GM21515 (cell line): ENCODE results near the gene TECPR1.

Experiments
- ATAC-seq: cut with Tn5 transposase; IDR thresholded peaks from one replicate; pipeline ENCODE4 v1.9.1; 2021; ENCODE audit not compliant: unreplicated experiment

TECPR1 gene, protein sequence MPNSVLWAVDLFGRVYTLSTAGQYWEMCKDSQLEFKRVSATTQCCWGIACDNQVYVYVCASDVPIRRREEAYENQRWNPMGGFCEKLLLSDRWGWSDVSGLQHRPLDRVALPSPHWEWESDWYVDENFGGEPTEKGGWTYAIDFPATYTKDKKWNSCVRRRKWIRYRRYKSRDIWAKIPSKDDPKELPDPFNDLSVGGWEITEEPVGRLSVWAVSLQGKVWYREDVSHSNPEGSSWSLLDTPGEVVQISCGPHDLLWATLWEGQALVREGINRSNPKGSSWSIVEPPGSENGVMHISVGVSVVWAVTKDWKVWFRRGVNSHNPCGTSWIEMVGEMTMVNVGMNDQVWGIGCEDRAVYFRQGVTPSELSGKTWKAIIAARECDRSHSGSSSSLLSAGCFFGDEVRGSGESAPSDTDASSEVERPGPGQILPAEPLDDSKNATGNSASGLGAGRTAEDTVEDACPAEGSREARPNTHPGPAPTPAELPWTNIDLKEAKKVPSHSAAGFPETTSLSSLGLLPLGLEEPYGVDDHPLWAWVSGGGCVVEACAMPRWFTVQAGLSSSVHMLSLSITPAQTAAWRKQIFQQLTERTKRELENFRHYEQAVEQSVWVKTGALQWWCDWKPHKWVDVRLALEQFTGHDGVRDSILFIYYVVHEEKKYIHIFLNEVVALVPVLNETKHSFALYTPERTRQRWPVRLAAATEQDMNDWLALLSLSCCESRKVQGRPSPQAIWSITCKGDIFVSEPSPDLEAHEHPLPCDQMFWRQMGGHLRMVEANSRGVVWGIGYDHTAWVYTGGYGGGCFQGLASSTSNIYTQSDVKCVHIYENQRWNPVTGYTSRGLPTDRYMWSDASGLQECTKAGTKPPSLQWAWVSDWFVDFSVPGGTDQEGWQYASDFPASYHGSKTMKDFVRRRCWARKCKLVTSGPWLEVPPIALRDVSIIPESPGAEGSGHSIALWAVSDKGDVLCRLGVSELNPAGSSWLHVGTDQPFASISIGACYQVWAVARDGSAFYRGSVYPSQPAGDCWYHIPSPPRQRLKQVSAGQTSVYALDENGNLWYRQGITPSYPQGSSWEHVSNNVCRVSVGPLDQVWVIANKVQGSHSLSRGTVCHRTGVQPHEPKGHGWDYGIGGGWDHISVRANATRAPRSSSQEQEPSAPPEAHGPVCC

DNA sequence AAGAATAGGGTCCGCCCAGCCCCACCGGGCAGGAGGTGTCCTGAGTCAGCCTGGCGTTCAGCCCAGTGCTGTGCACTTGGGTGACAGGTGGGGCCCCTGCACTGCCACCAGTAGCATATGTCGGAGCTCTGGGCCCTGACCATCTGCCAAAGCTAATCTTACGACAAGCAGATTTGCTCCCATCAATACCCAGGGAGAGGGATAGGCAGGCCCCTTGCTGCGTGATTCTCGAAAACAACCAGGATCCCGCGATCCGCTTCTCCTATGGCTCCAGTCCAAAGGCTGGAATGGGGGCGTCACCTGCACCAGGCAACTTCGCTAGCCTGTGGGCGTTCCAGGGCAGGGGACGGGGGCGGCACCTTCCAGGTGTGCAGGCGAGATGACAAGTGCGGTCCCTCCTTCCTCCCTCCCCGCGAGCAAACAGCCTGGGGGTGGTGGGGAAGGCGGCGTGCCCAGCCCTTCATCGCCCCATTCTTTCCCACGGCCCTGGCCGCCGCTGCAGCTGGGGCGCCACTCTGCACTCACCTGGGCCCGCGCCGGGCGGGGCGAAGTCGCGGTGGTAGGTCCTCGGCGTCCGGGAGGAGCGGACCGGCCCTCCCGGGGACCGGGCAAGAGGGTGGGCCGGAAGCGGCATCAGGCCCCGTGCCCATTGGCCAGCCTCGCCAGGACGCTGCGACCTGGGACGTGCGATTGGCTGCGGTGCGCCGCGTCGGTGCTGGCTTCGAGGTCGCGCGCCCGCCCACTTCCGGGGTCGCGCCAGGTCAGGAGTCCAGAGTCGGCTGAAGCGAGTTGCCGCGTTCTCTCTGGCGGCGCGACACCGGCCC, at the start of gene TECPR1:
TSS of gene TECPR1 (minus strand) at position 632 of the 824 bp plus-strand sequence. CDS start 6,086 bp downstream, outside the sequence.
- ATAC-seq: peak; percentile 95

DNA sequence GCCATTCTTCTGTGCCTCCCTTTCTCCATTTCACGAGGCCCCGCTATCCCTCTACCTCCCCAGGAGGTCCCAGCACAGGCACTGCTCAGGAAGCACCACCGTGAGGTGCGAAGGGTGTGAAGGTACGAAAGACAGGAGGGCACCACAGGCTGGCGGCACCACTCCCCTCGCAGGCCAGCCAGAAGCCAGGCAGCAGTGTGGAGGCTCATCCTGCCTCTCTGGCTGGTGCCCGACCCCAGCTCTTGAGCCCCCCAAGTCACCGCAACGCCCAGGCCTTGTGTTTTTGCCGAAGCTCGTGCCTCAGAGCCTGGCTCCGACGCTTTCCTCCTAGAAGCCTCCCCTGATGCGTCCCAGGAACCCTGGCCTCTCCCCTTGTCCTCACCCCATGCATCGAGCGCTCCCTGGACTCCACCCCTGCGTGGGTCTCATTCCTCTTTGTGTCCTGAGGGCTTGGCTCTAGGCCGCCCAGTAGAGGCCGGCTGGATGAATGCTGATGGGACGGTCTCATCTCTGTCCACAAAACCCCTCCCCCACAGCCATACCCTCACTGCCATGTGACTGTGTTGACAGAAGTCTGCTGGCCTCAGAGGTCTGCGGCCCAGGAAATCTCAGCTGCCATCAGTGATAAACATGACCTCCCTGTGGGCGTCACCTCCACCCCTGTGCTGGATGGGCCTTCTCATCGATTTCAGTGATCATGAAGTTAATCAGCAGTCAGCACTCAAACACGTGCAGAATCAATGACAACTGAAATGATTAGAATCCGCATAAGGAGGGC, 48.8 kb upstream of the TECPR1 start:
- no peak for ATAC-seq

DNA sequence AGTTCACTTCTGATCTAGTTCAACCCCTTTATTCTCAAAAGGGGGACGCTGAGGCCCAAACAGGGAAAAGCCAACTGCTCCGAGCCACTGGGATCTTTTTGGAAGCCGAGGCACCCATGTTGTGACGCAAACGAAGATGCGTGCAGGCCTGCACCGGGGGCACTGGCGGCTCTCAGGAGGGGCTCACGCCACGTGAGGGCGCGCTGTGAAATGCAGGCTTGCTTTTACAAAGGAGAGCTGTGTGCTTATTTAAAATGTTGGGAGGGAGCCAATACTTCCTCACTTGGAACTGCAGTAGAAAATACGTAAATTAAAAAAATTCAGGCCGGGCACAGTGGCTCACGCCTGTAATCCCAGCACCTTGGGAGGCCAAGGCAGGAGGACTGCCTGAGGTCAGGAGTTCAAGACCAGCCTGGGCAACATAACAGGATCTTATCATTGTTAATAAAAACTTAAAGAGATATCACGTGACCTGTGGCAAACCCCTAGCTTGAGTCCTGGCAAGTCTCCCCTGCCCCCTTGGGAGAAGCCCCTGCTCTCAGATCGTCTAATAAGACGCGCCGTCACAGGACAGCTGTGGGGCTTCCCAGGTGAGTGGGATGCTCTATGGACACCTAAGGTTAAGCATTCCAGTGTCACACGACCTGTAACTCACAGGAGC, 45.7 kb upstream of the TECPR1 start:
- no peak for ATAC-seq

DNA sequence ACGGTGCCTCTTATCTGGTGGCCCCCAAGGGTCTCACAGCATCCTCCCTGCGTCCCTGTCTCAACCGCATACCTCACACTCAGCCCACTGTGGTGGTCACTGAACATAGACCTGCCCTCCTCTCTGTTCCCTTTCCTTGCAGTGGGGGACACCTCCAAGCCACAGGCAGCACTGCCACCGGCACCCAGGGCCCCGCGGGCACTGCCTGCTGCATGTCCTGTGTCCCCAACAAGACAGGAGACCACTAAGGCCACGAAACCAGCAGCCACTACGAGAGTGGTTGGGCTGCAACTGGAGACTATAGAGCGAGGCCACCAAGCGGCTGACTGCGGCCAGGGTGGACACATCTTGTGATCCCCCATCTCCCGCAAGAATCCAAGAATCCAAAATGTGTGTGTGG, 44.8 kb upstream of the TECPR1 start:
- ATAC-seq: no peak

DNA sequence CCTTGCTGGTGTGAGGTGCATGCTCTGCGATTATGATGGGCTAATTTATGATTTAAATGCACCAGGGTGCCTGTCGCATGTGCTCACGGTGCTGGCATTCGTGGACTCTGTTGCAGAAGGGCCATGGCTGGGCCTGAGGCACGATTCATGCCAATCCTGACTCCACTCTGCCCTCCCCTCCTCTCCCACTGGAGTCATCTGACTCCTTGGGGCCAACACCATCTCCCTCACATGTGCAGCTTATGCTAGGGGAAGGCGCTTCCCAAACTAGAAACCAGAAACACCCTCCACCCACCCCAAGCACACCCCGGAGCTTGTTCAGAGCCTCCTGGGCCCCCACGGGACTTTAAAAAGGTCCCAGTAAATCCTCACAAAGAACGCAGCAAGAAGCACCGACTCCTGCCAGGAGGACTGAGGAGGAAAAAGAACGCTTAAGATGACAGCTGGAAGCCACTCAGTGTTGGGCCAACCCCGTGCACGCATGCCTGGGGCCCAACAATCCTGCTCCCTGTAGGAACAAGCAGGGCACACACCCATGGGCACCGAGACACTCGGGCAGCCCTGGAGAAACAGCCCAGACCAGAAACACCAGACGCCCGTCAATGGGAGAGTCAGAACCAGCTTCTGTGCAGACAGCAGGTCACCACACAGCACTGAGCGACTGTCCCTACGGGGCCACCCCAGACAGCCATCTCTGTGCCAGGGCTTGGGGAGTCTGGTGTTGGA, 43.6 kb upstream of the TECPR1 start:
- no peak for ATAC-seq

DNA sequence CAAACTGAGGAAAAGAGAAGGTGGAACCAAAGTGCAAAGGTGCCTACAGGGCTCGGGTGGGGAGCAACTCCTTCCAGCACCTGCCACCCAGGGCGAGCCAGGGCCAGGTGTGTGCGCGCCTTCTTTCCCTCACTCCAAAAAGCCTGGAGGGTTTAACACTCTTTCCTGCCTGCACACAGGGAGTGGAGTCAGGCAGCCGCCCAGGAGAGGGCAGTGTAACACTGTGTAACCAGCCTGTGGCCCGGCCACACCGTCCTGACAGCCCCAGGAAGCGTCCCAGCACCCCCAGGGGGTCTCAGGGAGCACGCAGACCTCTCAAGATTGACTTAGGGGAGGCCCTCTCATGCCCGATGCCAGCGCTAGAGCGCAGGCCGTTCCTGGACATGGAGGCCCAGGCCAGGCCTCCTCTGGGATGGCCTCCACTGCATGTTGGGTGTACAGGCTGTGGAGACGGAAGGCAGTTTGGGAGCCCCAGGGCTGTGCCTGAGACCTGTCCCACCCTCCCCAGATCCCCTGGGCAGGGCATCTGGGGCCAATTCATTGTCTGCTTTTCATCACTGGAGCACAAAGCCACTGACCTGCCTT, 42.9 kb upstream of the TECPR1 start:
- peak; percentile 72 for ATAC-seq

DNA sequence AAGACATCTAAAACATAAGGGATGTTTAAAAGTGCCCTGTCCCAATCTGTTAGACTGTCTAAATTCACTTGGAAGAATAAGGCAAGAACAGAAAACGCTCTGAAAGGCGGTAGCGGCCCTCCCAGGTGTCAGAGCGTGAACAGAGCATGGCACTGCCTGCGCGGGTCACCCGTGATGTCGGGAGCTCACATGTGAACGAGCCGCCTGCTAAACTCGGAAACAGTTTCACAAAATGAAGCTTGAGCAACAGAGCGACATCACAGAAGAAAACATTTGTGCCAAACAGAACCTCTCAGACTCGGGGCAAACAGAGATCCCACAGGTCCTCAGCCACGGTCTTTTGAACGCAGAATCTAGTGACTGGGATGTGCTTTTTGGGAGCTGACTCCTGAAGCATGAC, 42.3 kb upstream of the TECPR1 start:
- ATAC-seq: no peak

DNA sequence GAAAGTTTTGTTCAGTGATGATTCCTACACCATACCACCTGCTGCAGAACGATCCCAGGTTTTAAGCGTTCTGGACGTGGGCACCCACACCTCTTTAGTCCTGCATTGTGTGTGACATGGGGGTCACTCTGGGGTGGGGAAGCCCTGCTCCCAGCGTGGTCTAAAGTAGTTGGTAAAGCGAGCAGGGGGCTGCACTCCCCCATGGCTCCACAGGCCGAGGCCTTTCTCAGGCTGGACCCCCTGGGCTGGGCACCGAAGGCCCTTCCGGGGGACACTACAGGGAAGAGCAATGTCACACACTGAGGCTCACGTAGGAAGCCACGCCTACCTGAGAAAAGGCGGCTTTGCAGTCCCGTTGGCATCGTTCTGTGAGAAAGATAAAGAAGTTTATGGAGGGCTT, 41.7 kb upstream of the TECPR1 start:
- no peak for ATAC-seq

DNA sequence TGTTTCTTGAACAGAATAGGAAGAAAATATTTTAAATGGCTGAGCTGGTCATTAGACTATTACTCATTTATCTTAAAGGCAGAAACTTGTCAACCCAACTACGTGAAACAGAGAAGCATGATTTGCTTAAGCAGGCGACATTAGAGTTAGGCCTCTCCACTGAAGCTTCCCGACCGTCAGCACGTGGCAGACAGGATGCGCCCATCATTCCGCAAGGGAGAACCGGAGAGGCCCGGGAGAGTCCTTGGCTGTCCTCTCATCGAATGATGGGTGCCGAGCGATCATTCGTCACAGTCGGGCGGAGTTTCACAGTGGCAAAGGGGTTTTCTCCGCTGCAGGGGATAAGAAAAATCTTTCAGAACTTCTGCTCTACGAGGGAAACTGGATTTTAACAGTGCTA, 41.2 kb upstream of the TECPR1 start:
- ATAC-seq: no peak

DNA sequence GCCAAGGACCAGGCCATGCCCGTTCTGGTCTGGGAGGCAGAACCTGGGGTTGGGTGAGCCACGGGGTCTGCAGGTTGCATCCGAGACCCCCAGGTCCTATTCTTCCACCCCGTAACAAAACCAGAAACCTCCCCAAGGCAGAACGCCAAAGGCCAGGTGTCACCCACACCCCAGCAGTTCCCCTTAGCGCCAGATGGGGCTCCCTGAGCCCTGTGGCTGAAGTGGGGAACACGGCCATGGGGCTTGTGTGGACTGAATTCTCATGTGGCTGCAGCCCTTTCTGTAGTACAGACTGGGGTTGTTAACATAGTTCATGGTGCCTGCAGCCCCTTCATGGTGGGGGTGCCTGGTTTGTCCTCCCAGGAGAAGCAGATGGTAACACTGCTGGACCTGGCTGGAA, 39.7 kb upstream of the TECPR1 start:
- no peak for ATAC-seq

DNA sequence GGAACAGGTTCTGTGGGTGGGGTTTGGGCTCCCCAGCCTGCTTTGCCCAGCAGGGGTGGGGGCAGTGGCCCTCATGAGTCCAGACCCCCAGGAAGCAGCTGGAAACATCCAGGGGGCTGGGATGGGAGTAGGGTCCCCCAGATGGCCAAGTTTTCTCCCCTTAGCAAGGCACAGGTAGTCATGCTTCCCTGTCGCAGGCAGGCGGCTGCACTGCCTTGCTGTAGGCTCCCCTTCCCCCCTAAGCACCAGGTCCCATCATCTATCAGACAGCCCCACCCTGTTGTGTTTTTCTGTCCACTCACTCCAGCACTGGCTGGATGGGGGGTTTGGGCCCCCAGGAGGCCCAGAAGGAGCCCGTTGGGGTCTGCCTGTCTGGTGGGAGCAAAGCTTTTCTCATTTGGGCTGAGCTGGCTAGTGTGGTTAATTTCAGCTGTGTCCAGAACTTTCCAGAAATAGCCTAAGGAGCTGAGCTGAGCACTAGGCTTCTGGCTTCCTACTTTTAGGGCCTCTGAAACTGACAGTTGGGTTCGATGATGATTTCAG, 37.4 kb upstream of the TECPR1 start:
- no peak for ATAC-seq

DNA sequence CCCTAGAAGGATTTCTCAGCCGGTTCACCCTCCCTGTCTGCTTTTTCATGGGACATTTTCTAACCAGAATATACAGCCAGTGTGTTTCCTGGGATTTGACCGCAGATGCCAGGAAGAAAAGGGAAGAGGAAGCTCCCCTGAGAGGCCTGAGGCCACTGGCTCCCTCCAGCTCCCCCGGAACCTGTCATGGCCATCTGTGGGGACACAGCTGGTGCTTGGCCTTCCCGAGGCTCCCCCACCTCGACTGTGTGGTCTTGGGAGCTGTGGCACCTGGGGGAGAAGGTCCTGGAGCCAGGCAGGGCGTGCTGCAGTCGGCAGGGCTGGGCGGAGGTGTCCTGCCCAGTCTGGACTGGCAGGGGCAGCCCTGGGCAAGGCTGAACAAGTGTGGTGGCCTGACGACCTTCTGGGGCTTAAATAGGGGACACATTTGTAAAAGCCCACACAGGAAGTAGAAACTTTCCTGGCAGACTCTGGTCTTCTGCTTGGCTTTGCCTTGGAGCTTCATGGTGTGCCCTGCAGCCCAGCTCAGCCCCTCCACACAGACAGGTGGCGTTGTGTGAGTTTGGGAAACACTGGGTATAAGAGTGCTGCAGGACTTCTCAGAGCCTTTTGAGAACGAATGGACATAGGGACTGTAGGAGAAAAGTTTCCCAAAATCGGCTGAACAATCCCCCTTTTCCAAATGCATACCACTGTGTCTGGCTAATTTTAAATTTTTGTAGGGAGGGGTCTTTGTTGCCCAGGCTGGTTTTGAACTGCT, 36.2 kb upstream of the TECPR1 start:
- no peak for ATAC-seq

DNA sequence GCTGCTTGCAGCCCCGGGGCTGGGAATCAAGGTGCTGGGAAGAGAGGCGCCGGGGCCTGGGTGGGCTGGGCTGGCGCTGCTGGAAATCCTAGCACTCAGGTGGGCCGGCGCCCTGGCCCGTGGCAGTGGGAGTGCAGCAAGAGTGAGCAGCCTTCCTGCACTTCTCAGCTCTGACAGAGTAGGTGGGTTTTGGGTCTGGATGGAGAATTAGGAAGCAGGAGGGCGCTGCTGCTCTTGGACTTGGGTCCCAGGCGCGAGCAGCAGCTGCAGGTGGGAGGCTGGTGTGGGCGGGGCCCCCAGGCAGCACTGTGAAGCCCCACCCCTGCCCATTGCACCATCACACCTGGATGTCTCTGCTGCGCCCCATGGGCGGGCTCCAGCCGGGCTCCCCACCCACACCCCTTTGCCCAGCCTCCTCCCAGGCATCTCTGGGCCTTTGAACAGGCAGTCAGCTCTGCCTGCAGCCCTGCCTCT, 35.5 kb upstream of the TECPR1 start:
- no peak for ATAC-seq

DNA sequence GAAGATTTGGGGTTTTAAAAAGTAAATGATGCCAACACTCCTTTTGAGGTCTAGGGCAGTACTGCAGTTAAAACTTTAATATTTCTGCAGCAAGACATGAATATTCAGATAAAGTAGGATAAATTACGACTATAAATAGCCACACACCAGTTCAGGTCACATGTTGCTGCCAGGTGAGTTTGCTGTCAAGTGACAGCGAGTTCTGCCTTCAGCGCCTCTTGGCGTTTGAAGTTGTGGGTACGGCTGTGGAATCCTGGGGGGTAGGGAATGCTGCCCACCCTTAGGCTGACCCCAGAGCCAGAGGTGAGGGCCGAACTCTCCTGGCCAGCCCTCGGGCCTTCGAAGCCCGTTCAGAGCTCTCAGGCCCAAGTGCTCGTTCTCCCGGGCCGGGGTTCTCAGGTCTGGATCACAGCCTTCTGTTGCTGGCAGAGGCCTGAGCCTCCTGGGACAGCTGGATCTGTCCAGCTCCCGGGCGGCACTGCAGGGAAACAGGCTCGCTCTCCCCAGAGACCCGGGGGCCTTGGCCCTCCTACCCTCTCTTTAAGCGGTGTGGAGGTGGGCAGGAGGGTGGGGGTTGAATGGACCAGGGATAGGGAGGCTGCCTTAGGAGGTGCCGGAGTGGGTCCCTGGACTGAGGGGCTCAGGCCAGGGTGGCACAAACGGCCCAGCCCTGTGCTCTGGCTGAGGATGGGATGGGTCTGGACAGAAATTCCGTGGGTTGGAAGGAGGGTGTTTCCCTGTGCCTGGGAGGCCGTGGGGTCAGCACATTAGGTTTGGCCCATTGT, 34.9 kb upstream of the TECPR1 start:
- no peak for ATAC-seq

DNA sequence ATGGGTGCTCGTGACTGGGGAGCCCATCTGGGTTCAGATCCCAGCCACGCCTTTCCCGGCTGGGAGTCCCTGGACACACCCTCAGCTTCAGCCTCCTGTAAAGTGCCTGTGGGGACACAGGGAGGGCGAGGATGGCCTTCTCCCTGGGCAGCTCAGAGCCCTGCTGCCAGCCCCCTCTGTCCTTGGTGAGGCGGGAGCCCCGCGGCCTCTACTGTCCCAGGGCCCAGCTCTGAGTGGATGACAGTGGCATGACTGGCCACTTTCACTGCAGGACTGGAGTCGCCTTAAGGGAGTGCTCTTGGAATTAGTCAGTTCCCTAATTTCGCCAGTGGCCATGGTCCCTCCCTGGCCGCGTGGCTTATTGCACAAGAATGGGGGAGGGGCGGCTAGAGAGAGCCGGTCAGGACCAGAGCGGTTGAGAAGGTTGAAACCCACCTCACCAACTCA, 34.1 kb upstream of the TECPR1 start:
- ATAC-seq: no peak
